ENCODE results near the gene MUC5B.

The MUC5B gene

DNA sequence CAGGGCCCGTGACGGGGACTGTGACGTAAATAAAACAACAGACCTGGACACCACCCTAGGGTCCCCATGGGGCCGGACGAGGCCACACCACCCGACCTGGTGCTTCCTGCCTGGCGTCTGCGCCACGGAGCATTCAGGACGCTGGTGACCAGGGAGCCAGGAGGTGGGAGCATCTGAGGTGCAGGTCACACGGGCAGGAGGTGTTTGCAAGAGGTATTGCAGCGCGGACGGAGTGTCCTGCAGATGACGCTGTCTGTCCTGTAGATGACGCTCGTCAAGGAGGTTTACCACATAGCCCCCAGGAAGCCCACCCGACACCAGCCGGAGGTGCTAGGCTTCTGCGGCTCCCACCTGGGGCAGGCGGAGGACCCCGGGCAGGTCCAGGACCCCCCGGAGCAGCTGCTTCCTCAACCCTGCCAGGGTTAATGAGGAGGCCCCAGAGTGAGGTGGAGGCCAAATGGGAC lies 986 bp upstream of the MUC5B start:
- TF ChIP-seq, protein P1, sequence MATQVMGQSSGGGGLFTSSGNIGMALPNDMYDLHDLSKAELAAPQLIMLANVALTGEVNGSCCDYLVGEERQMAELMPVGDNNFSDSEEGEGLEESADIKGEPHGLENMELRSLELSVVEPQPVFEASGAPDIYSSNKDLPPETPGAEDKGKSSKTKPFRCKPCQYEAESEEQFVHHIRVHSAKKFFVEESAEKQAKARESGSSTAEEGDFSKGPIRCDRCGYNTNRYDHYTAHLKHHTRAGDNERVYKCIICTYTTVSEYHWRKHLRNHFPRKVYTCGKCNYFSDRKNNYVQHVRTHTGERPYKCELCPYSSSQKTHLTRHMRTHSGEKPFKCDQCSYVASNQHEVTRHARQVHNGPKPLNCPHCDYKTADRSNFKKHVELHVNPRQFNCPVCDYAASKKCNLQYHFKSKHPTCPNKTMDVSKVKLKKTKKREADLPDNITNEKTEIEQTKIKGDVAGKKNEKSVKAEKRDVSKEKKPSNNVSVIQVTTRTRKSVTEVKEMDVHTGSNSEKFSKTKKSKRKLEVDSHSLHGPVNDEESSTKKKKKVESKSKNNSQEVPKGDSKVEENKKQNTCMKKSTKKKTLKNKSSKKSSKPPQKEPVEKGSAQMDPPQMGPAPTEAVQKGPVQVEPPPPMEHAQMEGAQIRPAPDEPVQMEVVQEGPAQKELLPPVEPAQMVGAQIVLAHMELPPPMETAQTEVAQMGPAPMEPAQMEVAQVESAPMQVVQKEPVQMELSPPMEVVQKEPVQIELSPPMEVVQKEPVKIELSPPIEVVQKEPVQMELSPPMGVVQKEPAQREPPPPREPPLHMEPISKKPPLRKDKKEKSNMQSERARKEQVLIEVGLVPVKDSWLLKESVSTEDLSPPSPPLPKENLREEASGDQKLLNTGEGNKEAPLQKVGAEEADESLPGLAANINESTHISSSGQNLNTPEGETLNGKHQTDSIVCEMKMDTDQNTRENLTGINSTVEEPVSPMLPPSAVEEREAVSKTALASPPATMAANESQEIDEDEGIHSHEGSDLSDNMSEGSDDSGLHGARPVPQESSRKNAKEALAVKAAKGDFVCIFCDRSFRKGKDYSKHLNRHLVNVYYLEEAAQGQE (IDR thresholded peaks at IDR 0.05; ENCODE audit: insufficient read depth in 1 of 2, low read depth in 2 of 2, low read length in 2 of 2) = no peak
- TF ChIP-seq TAF1 (IDR thresholded peaks at IDR 0.05; ENCODE audit: borderline replicate concordance, insufficient read depth, low read length) (no peak), FOXP2 (optimal IDR thresholded peaks at IDR 0.05; ENCODE audit: borderline replicate concordance, extremely low read depth, extremely low read length, insufficient read depth) (no peak), SIN3A (IDR thresholded peaks at IDR 0.05; ENCODE audit: borderline replicate concordance, insufficient read depth, low read length) (no peak), POLR2AphosphoS5 (IDR thresholded peaks at IDR 0.05; ENCODE audit: low read depth, low read length) (no peak)

GRCh38 chr11:1223346-1224110 lies 662 bp downstream of the MUC5B start:
- TF ChIP-seq POLR2AphosphoS5 (IDR thresholded peaks at IDR 0.05; ENCODE audit: low read depth, low read length) = no peak

DNA sequence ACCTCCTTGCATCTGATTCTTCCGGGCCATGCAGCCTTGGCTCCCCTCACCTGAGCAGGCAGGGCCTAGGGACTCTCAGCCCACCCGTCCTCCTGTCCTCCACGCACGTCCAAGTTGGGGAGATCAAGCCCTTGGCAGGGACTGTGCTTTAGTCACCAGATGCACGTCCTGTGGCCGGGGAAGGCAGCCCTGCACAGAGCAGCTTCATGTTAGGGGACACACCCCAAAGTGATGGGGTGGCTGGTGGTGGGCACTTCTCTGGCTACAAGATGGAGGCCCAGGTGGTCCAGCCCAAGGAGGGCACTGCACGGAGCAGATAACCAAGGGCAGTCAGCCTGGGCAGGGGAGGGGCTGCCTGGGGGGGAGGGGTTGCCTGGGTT lies 1.2 kb downstream of the MUC5B start:
- no peak for TF ChIP-seq POLR2AphosphoS5 (IDR thresholded peaks at IDR 0.05; ENCODE audit: low read depth, low read length)
- TF ChIP-seq SIN3A (IDR thresholded peaks at IDR 0.05; ENCODE audit: borderline replicate concordance, insufficient read depth, low read length) = no peak
- TF ChIP-seq TAF1 (IDR thresholded peaks at IDR 0.05; ENCODE audit: borderline replicate concordance, insufficient read depth, low read length) = no peak
- TF ChIP-seq, protein P1 (IDR thresholded peaks at IDR 0.05; ENCODE audit: insufficient read depth in 1 of 2, low read depth in 2 of 2, low read length in 2 of 2) = no peak
- TF ChIP-seq FOXP2 (optimal IDR thresholded peaks at IDR 0.05; ENCODE audit: borderline replicate concordance, extremely low read depth, extremely low read length, insufficient read depth) = no peak

GRCh38 chr11:1224491-1225385 lies 1.9 kb downstream of the MUC5B start:
- TF ChIP-seq TAF1 (IDR thresholded peaks at IDR 0.05; ENCODE audit: borderline replicate concordance, insufficient read depth, low read length) (no peak), POLR2AphosphoS5 (IDR thresholded peaks at IDR 0.05; ENCODE audit: low read depth, low read length) (no peak), SIN3A (IDR thresholded peaks at IDR 0.05; ENCODE audit: borderline replicate concordance, insufficient read depth, low read length) (no peak), FOXP2 (optimal IDR thresholded peaks at IDR 0.05; ENCODE audit: borderline replicate concordance, extremely low read depth, extremely low read length, insufficient read depth) (no peak)
- TF ChIP-seq, protein P1 (IDR thresholded peaks at IDR 0.05; ENCODE audit: insufficient read depth in 1 of 2, low read depth in 2 of 2, low read length in 2 of 2) = no peak

- TF ChIP-seq SIN3A (IDR thresholded peaks at IDR 0.05; ENCODE audit: borderline replicate concordance, insufficient read depth, low read length) (no peak), POLR2AphosphoS5 (IDR thresholded peaks at IDR 0.05; ENCODE audit: low read depth, low read length) (no peak), TAF1 (IDR thresholded peaks at IDR 0.05; ENCODE audit: borderline replicate concordance, insufficient read depth, low read length) (no peak), FOXP2 (optimal IDR thresholded peaks at IDR 0.05; ENCODE audit: borderline replicate concordance, extremely low read depth, extremely low read length, insufficient read depth) (no peak)
- TF ChIP-seq, protein P1 (IDR thresholded peaks at IDR 0.05; ENCODE audit: insufficient read depth in 1 of 2, low read depth in 2 of 2, low read length in 2 of 2) = no peak
Observed at GRCh38 chr11:1225386-1226225, 2.7 kb downstream of the MUC5B start.
